Mammary epithelial cell (primary cell): ENCODE results near the gene CKAP4.

Experiments
- EZH2 ChIP-seq: IDR thresholded peaks from 2 replicates; pipeline ENCODE4 v1.6.1; 2012; ENCODE audit warnings: low read length, inconsistent platforms, borderline replicate concordance
- TF ChIP-seq, protein P1 (sequence below), 2 donors: IDR thresholded peaks in 1 of 2; conservative IDR thresholded peaks in 1 of 2; 2 replicates each; pipeline ENCODE4 v1.5.1; 2011 to 2012; ENCODE audit warnings: inconsistent platforms in 2 of 2, low read length in 2 of 2, mild to moderate bottlenecking in 2 of 2, control low read depth in 1 of 2, low read depth in 1 of 2; ENCODE audit not compliant: insufficient read depth in 1 of 2; ENCODE audit errors: extremely low read depth in 1 of 2

GRCh38 chr12:106265116-106265515 is 17.3 kb upstream of the CKAP4 start:
- TF ChIP-seq, protein P1, sequence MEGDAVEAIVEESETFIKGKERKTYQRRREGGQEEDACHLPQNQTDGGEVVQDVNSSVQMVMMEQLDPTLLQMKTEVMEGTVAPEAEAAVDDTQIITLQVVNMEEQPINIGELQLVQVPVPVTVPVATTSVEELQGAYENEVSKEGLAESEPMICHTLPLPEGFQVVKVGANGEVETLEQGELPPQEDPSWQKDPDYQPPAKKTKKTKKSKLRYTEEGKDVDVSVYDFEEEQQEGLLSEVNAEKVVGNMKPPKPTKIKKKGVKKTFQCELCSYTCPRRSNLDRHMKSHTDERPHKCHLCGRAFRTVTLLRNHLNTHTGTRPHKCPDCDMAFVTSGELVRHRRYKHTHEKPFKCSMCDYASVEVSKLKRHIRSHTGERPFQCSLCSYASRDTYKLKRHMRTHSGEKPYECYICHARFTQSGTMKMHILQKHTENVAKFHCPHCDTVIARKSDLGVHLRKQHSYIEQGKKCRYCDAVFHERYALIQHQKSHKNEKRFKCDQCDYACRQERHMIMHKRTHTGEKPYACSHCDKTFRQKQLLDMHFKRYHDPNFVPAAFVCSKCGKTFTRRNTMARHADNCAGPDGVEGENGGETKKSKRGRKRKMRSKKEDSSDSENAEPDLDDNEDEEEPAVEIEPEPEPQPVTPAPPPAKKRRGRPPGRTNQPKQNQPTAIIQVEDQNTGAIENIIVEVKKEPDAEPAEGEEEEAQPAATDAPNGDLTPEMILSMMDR (conservative IDR thresholded peaks at IDR 0.05 in 1 of 2, IDR thresholded peaks at IDR 0.05 in 1 of 2; ENCODE audit: extremely low read depth in 1 of 2, insufficient read depth in 1 of 2, low read depth in 1 of 2, low read length in 2 of 2) = no peak
- TF ChIP-seq EZH2 = no peak
